PC-3 (cell line): Measurements from ENCODE around the gene SOCS4. TPM values are rescaled to one million over a fixed set of nuclear protein-coding genes. Genes with fewer than 3 reads are reported as not detected.

ENCODE experiments used
- ATAC-seq: fragments of 200-7000 bp; cut with Tn5 transposase; 2 replicates; pipeline ENCODE4 v1.9.1; 2020; ENCODE audit warnings: mild to moderate bottlenecking, moderate library complexity
- BruUV-seq: library from RNA; stranded (reverse); fragments of 400-500 nt; replicated peaks from 2 replicates; lab custom pipeline; 2021; lab: Mats Ljungman, UMichigan
- CTCF ChIA-PET: fragments of 300-600 bp; sonication (Branson Sonifier 250); formaldehyde crosslinking; loops from one replicate; lab custom pipeline; 2022; ENCODE audit warnings: antibody characterized with exemption; lab: Charles Lee
- POLR2A ChIA-PET: fragments of 300-600 bp; sonication (Branson Sonifier 250); formaldehyde crosslinking; loops from one replicate; lab custom pipeline; 2022; ENCODE audit warnings: antibody characterized with exemption; ENCODE audit not compliant: unreplicated experiment; lab: Charles Lee
- DNase-seq: peaks from one replicate; pipeline ENCODE4 v3.0.0-alpha.2; 2015
- H2AFZ ChIP-seq: fragments of 300-600 bp; sonication (generic); 2 replicates; pipeline ENCODE4 v1.6.0; 2016; ENCODE audit warnings: antibody characterized with exemption, low read length
- H3F3A ChIP-seq: fragments of 300-600 bp; sonication (generic); one replicate; pipeline ENCODE4 v1.6.0; 2017; ENCODE audit warnings: antibody characterized with exemption, low read length, control low read depth, mild to moderate bottlenecking; ENCODE audit not compliant: unreplicated experiment
- H3K27ac ChIP-seq: fragments of 300-600 bp; sonication (generic); 2 replicates; pipeline ENCODE4 v1.5.1; 2016; ENCODE audit warnings: mild to moderate bottlenecking, low read length
- H3K27me3 ChIP-seq: fragments of 300-600 bp; sonication (generic); 2 replicates; pipeline ENCODE4 v1.6.1; 2016; ENCODE audit warnings: low read length, mixed read lengths
- H3K36me3 ChIP-seq: fragments of 300-600 bp; sonication (generic); 2 replicates; pipeline ENCODE4 v1.6.1; 2016; ENCODE audit warnings: low read depth, mixed run types, low read length, mixed read lengths
- H3K4me1 ChIP-seq: fragments of 300-600 bp; sonication (generic); 2 replicates; pipeline ENCODE4 v1.5.1; 2016; ENCODE audit warnings: low read length; ENCODE audit not compliant: insufficient read depth
- H3K4me2 ChIP-seq: fragments of 300-600 bp; sonication (generic); 2 replicates; pipeline ENCODE4 v1.6.0; 2016; ENCODE audit warnings: low read length
- H3K4me3 ChIP-seq: fragments of 300-600 bp; sonication (generic); 2 replicates; pipeline ENCODE4 v1.5.1; 2016; ENCODE audit warnings: mild to moderate bottlenecking, low read length, mixed read lengths
- H3K79me2 ChIP-seq: fragments of 300-600 bp; sonication (generic); 2 replicates; pipeline ENCODE4 v1.6.1; 2017; ENCODE audit warnings: low read length, mixed read lengths
- H3K9ac ChIP-seq: fragments of 300-600 bp; sonication (generic); 2 replicates; pipeline ENCODE4 v1.6.0; 2016; ENCODE audit warnings: mild to moderate bottlenecking, low read length
- H3K9me2 ChIP-seq: fragments of 300-600 bp; sonication (generic); replicated peaks from 2 replicates; pipeline ENCODE4 v1.6.1; 2016; ENCODE audit warnings: mixed run types, low read length, mixed read lengths
- H3K9me3 ChIP-seq: fragments of 300-600 bp; sonication (generic); 2 replicates; pipeline ENCODE4 v1.6.1; 2016; ENCODE audit warnings: low read length, mixed read lengths
- H4K20me1 ChIP-seq: fragments of 300-600 bp; sonication (generic); 2 replicates; pipeline ENCODE4 v1.6.1; 2016; ENCODE audit warnings: low read length, mixed read lengths
- EZH2 ChIP-seq: fragments of 300-600 bp; sonication (generic); IDR thresholded peaks from one replicate; pipeline ENCODE4 v1.6.1; 2017; ENCODE audit warnings: antibody characterized with exemption, mild to moderate bottlenecking, low read length; ENCODE audit not compliant: unreplicated experiment
- EZH2phosphoT487 ChIP-seq: fragments of 300-600 bp; sonication (generic); IDR thresholded peaks from 2 replicates; pipeline ENCODE4 v1.6.1; 2018; ENCODE audit warnings: mild to moderate bottlenecking, antibody characterized with exemption, low read length, borderline replicate concordance
- intact Hi-C: fragments of 100-400 bp; cut with micrococcal nuclease; formaldehyde crosslinking; loops from 2 replicates; pipeline ENCODE4 v1.9.0; 2023
- total RNA-seq: library from RNA; depleted of rRNA; stranded (reverse); fragments of >200 nt; gene quantifications from 2 replicates; pipeline ENCODE4 v1.2.3, GENCODE V29; 2014
- TF ChIP-seq, protein P1 (sequence below): fragments of 300-600 bp; sonication (generic); conservative IDR thresholded peaks from 2 replicates; pipeline ENCODE4 v1.5.1; 2017; ENCODE audit warnings: antibody characterized with exemption, low read depth, mild to moderate bottlenecking, low read length

SOCS4 gene
- total RNA-seq, 1 experiment from 2014 or later = 22.5 TPM

DNA sequence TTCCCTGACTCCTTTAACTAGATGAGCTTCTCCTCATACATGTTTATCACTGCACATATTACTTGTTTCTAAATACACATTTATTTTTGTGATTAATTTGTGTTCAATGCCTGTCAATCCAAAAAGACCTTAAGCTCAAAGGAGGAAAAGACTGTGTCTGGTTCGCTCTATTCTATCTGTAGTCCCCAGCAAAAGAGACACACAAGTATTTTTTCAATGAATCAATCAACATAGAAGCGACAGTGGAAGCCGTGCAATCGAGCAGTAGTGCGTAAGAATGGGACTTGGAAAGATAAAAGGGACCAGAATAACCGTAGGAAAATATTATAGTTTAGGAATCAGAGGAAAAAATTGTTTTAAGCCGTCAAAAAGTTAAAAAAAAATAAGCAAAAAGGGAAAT is 1.1 kb upstream of the SOCS4 start:
- H3F3A ChIP-seq = no peaks in the 10 kb centered on the region
- H2AFZ ChIP-seq = peak overlapping the region; percentile 69
- H3K79me2 ChIP-seq = peaks cover 83% of the 10 kb centered on the region
- H3K4me3 ChIP-seq = peak overlapping the region; percentile 75
- H4K20me1 ChIP-seq = peaks cover 27% of the 10 kb centered on the region
- H3K9me3 ChIP-seq = no peaks in the 10 kb centered on the region
- no peak overlapping the region for H3K27ac ChIP-seq
- peaks cover 15% of the 10 kb centered on the region for H3K36me3 ChIP-seq
- DNase-seq (no peak), ATAC-seq (no peak)
- H3K27me3 ChIP-seq = no peaks in the 10 kb centered on the region
- POLR2A ChIA-PET = no interaction called here
- H3K4me1 ChIP-seq = peaks cover 34% of the 10 kb centered on the region
- peak overlapping the region; percentile 80 for H3K4me2 ChIP-seq
- peak overlapping the region; percentile 86 for H3K9ac ChIP-seq
- H3K9me2 ChIP-seq = no peaks in the 10 kb centered on the region
- TF ChIP-seq EZH2phosphoT487 = no peak
- TF ChIP-seq, protein P1, sequence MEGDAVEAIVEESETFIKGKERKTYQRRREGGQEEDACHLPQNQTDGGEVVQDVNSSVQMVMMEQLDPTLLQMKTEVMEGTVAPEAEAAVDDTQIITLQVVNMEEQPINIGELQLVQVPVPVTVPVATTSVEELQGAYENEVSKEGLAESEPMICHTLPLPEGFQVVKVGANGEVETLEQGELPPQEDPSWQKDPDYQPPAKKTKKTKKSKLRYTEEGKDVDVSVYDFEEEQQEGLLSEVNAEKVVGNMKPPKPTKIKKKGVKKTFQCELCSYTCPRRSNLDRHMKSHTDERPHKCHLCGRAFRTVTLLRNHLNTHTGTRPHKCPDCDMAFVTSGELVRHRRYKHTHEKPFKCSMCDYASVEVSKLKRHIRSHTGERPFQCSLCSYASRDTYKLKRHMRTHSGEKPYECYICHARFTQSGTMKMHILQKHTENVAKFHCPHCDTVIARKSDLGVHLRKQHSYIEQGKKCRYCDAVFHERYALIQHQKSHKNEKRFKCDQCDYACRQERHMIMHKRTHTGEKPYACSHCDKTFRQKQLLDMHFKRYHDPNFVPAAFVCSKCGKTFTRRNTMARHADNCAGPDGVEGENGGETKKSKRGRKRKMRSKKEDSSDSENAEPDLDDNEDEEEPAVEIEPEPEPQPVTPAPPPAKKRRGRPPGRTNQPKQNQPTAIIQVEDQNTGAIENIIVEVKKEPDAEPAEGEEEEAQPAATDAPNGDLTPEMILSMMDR = no peak
- TF ChIP-seq EZH2 = no peak
- intact Hi-C loops = no loop called here
- CTCF ChIA-PET = interaction anchor here (1.7 kb wide), 1 partner anchor 44 kb away, joined by 4 read pairs; no protein-coding TSS in a partner anchor
- no TSS peak for BruUV-seq

DNA sequence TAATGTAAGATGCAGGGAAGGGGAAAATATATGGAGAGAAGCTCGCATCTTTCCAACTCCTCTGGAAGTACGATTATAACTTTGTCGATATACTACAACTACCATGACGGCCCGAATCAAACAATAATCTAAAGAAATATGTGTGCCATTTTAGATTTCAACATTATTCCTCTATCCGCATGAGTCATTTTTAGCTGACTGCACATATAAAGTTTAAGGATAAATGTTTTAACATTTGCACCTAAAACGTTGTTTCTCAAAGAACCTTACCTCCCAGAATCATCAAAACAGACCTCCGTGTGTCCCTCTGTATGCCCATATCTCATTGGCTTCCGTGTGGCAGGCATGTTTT is 619 bp upstream of the SOCS4 start:
- peaks cover 34% of the 10 kb centered on the region for H3K4me1 ChIP-seq
- peak overlapping the region; percentile 55 for H3K27ac ChIP-seq
- no peaks in the 10 kb centered on the region for H3F3A ChIP-seq
- peaks cover 31% of the 10 kb centered on the region for H4K20me1 ChIP-seq
- H3K79me2 ChIP-seq = peaks cover 84% of the 10 kb centered on the region
- peak overlapping the region; percentile 80 for H3K4me2 ChIP-seq
- H3K27me3 ChIP-seq = no peaks in the 10 kb centered on the region
- H3K9ac ChIP-seq = peak overlapping the region; percentile 86
- ChIA-PET POLR2A (interaction anchor here (0.5 to 1.4 kb wide), 6 partner anchors 11 to 532 kb away, joined by 3 to 13 read pairs (median 4); partner anchors contain the start of gene MAPK1IP1L), CTCF (interaction anchor here (0.6 to 1.7 kb wide), 4 partner anchors 25 to 462 kb away, joined by 3 to 7 read pairs (median 4); partner anchors contain the start of gene MAPK1IP1L)
- BruUV-seq = TSS peak; percentile 60
- intact Hi-C loops = no loop called here
- peaks cover 15% of the 10 kb centered on the region for H3K36me3 ChIP-seq
- H3K4me3 ChIP-seq = peak overlapping the region; percentile 75
- peak overlapping the region; percentile 69 for H2AFZ ChIP-seq
- no peak for TF ChIP-seq EZH2
- no peak for TF ChIP-seq EZH2phosphoT487
- TF ChIP-seq, protein P1 = no peak
- DNase-seq = peak; percentile 43
- no peaks in the 10 kb centered on the region for H3K9me3 ChIP-seq
- ATAC-seq = no peak; the same call in 1 of the 2 replicates
- H3K9me2 ChIP-seq = no peaks in the 10 kb centered on the region

DNA sequence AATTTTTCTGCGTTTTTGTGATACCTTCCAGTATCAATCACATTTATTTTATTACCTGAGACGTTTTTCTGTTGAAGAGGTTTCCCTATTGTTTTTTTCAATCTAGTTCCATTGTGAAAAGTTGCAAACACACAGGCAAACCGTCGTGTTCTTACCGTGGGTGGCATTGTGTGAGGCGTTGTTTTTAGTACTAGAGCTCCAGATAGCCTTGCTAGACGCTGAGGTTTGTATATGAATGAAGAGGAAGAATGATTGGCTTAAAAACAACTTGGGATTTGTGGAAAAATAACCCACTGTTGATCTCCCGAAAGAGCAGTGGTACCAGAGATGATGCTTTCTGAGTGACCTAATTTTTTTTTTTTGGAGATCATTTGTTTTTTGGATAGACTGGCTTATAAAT is 1.0 kb downstream of the SOCS4 start:
- H3F3A ChIP-seq = no peaks in the 10 kb centered on the region
- H4K20me1 ChIP-seq = peaks cover 35% of the 10 kb centered on the region
- peaks cover 86% of the 10 kb centered on the region for H3K79me2 ChIP-seq
- no TSS peak for BruUV-seq
- H3K9me2 ChIP-seq = no peaks in the 10 kb centered on the region
- peaks cover 12% of the 10 kb centered on the region for H3K36me3 ChIP-seq
- peak overlapping the region; percentile 86 for H3K9ac ChIP-seq
- H3K27me3 ChIP-seq = no peaks in the 10 kb centered on the region
- H3K9me3 ChIP-seq = no peaks in the 10 kb centered on the region
- peak overlapping the region; percentile 80 for H3K4me2 ChIP-seq
- H2AFZ ChIP-seq = no peak overlapping the region
- ChIA-PET POLR2A (no interaction called here), CTCF (interaction anchor here (0.8 to 1.0 kb wide), 2 partner anchors 23 to 125 kb away, joined by 3 to 4 read pairs; partner anchors contain the start of genes GCH1 and MAPK1IP1L)
- TF ChIP-seq, protein P1 = no peak
- no peak for TF ChIP-seq EZH2
- TF ChIP-seq EZH2phosphoT487 = no peak
- ATAC-seq = no peak
- DNase-seq = peak; percentile 29
- intact Hi-C loops = no loop called here
- no peak overlapping the region for H3K27ac ChIP-seq
- H3K4me1 ChIP-seq = peaks cover 34% of the 10 kb centered on the region
- H3K4me3 ChIP-seq = peak overlapping the region; percentile 75
